CD4-positive, alpha-beta T cell treated with Interleukin-10 for 1 hour (primary cell): ENCODE results near the gene PSTPIP1.

Experiments used
- DNase-seq: peaks from one replicate; pipeline ENCODE4 v3.0.0-alpha.2; 2020

PSTPIP1 gene

DNA sequence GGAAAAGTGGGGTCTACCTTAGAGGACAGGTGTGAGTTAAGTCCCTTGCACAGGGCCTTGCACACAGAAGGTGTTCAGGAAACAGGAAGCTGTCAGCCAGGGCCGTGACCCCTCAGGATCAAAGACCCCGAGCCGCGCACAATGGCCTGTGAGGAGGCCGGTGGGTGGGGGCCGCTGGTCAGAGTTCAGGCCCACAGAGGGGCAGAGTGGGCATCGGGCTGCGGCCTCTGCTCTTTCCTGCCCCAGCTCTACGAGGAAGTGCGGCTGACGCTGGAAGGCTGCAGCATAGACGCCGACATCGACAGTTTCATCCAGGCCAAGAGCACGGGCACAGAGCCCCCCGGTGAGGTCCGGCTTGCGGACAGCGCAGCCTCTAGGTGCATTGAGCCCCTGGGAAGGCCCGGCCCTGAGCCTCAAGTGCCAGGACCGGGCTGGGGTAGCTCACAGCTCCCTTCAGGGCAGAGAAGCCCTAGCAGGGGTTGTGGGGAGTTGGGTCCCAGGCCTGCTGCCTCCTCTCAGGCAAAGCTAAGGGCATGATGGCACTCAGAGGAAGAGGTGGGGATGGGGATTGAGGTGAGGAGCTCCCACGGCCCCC, 37.2 kb downstream of the PSTPIP1 start:
- no peak for DNase-seq

DNA sequence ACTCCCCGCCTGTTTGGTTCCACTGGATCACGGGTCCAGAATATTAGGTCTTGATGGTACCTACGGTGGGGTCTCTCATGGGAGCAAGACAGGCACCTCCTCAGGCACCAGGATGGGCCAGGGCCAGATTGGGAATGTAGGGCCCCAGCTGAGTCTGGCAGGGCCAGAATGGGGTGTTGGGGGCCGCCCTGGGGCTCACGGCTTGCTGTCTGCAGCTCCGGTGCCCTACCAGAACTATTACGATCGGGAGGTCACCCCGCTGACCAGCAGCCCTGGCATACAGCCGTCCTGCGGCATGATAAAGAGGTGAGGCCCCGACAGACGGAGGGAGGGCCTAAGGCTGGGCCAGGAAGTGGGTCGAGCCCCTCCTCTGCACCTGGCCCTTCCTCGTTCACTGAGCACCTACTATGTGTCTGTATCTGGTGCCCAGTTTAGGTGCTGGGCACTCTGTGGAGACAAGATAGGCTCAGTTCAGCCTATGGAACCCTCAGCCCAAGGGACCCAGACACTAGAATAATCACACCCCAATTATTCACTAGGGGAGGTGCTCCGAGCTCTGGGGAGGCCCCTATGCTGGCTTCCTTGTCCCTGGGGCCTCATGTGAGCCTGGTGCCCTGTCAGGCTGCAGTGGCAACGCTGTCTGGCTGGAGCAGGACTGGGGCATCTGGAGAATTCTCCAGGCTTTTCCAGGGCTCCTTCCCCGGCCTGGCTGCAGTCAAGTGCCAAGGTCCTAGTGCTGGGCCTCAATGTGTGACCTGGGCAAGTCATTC, 37.9 kb downstream of the PSTPIP1 start:
- DNase-seq, result no peak

DNA sequence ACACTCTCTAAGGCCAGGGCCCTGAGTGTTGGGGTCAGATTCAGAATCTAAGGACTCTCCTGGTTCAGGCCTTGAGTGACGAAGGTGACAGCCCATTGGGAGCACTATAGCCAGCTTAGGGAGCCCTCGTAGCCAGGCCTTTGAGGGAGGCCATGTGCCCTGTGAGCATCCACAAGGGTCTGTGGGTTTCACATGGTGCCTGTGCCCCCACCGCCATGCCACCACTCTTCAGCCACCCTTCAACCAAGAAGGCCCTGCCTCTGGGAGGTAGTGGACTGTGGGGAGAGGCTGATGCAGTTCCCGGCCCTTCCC, 38.4 kb downstream of the PSTPIP1 start:
- DNase-seq, result no peak

DNA sequence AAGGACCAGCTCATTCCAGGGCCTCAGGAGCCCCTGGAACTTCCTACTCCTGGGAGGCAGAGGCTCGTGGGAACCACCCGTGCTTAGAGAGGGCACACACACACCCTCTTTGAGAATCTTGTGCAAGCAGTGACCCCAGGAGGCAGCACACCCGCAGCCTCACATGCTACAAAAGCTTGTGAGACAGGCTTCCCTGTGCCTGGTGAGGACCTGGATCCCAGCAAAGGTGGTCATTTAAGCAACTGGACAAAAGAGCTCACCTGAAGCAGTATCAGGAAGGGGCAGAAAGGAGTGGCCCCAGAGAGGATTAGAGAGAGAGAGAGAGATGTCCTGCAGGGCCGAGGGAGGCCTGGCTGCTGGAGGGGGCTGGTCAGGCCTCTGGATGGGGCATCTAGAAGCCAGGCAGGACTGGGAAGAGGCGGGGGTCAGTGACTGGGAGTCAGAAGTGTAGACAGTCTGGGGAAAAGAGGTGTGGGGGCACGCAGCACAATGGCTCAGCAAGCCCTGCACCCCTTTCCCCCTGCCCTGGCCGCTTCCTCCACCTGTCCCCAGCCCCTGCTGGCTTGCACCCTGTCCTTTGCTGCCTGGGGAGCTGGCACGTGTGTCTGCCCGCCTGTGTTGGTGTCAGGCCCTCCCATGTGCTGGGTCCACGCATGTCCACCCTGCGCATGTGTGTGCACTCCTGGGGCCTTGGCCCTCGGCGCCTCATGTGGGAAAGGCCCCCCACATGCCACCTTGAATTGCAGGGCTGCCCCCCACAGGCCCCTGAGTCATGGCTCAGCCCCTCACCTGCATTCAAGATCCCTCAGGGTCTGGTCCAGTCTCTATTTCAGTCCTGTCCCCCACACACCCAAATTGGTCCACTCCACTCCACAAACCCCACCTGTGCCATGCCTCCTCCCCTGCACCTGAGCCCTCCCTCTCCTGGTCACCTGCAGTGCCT, 39.1 kb downstream of the PSTPIP1 start:
- DNase-seq, result no peak

DNA sequence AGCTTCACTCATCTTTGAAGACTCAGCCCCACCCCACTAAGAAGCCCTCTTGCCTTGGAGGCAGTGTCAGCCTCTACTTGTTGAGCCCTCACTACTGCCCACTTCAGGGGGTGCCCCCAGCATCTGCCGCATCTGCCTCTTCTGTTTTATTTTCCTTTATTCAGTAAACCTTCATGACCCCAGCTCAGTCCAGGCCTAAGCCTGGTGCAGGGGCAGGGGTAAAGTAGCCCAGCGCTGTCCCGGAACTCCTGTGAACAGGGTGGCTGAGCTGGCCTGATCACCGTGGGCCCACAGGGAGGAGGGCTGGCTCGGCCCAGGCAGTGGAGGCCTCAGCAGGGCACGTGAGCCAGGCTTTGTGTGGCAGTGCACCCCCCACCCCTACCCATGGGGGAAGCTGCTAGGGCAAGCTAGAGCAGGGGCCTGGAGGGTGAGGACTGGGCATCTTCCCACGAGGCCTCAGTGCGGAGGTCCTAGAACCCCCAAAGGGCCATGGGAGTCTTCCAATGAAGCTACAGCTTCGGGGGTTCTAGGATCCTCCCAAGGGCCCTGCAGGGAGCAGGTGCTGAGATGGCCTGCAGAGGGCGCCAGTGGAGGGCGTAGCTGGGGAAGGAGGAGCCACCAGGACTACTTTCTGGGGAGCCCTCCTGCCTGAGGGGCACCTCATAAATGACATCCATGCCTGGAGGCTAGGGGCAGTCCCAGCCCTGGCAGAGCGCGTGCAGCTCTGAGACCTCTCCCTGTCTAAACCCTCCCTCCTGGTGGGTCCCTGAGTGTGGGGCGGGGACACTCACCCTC, 40.0 kb downstream of the PSTPIP1 start:
- no peak for DNase-seq

DNA sequence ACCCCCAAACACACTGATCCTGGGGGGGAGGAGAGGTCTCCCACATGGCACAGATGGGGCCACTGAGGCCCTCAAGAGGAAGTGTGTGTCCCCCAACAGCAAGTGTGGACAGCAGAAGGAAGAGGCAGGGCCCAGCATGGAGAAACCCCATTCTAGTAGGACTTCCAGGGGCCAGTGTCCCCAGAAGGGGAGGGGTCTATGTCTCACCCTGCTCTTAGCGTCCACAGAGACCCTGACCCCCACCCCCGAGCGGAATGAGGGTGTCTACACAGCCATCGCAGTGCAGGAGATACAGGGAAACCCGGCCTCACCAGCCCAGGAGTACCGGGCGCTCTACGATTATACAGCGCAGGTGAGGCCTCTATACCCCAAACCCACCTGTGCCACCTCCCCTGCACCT, 40.7 kb downstream of the PSTPIP1 start:
- DNase-seq, result no peak

DNA sequence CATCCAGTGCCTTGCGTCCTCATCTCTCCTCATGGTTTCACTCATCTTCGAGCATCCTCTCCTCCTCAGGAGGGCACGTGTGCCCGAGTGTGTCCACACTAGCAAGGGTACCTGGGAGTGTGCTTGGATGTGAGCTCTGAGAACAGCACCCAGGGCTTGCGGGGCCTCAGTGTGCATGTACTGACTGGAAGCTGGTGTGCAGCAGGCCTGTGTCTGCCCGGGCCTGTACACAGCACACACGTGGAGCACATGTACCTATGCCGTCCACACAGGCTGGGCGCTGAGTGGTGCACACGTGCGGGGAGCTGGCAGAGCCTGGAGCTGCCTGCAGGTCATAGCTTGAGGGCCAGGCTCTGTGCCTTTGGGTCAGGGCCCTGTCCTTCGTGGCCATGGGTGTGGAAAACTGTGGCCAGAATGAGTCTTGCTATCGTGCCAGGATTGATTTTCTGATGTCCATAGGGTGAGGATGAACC, 41.1 kb downstream of the PSTPIP1 start:
- no peak for DNase-seq

DNA sequence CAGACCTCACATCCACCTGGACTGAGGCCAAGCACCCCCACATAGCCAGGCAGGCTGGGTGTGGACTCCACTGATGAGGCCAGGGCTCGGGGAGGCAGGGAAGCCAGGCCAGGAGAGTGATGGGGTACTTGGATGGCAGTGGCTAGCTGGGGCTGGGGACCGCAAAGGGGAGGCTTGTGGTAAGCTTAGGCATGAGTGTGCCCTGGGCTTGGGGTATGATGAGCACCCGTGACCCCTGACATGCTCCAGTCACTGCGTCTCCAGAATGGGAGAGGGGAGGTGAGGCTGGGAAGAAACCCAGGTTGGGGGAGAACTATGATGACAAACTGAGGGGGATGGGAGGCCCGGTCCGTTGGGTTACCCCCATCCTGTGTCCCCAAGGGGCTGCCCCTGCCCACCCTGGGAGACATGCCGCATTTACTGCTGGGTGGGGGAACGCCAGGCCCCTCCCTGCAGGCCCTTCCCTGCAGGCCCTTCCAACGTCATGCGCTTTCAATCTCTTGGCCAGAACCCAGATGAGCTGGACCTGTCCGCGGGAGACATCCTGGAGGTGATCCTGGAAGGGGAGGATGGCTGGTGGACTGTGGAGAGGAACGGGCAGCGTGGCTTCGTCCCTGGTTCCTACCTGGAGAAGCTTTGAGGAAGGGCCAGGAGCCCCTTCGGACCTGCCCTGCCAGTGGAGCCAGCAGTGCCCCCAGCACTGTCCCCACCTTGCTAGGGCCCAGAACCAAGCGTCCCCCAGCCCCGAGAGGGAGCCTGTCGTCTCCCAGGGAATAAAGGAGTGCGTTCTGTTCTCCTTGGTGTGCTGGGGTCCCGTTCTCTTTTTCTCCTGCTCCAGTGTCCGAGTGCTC, 41.8 kb downstream of the PSTPIP1 start:
- no peak for DNase-seq

DNA sequence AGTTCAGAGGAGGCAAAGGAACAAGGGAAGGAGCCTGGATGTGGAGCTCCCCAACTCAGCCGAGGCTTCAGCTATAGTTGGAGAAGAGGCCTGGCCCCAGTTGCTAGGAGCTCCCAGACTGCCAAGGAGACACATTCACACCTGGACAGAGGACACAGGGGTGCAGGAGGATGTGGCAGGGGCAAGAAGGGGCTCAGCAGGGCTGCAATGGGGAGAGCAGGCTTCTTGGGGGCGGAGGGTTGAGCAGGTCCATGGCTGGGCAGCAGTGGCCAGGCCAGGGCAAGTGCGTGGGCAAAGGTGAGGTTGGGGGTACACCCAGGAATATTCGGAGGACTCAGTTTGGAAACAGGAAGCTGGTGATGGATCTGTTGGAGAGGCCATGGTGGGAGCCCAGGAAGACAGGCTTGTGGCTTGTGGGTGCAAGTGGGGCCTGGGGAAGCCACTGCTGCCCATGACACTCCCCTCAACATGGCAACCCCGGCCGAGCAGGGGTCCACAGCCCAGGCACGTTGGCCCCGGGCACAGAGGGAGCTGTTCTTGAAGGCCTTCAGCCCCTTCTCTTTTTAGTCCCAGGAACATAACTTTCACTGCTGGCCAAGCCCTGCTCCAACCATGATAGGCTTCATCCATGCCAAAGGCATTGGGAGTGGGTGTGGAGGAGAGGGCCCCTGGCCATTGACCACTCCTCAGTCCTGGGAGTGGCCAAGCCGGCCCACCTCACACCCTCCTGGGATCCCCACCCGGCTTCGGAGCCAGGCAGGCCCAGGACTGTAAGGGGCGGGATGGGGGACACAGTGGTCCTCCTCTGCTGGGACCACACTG, 42.7 kb downstream of the PSTPIP1 start:
- DNase-seq, result no peak

DNA sequence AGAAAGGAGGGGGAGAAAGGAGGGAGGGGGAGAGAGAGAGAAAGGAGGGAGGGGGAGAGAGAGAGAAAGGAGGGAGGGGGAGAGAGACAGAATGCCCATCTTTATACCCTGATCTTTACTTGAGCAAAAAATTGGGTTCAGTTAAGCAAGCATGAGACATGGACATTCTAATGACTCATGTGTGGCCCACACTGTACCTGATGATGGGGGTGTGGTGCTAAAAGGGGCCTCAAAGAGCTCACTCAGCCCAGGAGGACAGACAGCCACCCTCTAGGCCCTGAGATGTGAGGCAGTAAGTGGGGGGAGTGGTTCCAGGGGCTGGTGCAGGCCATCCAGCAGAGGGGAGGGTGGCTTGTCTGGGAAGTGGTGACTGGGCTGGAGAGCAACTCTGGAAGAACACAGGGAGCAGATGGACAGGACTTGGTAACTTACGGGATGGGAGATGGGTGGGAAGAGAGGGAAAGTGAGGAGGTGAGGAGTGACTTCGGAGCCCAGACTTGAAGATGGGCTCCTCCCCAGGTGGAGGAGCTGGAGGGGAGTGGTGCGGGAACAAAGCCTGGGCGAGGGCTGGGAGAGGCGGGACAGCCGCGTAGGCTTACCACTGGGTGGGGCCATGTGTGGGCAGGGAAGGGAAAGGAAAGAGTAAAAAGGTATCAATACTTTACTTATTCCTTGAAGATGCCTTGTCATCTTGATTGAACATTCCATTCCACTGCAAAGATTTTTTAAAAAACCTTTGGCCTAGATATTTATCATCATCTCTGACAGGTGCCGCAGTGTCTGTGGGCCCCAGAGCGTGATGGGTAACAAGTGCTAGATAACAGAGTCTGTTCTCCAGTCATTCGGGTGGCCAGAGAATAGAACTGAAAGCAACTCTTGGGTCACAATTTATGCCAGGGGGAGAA, 43.6 kb downstream of the PSTPIP1 start:
- no peak for DNase-seq

DNA sequence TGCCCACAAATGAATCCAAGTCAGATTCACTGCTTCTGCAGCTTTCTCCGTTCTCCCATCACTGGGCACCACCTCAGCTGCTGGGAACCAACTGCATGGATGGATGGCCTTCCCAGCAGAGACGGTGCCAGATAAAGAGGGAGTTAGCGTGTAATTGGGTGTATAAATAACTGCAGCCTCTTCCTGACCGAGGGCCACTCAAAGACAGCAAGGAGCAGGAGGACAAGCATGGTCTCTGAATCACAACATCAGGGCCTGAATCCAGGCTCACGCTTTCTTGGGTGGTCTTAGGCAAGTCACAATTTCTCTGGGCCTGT, 44.2 kb downstream of the PSTPIP1 start:
- DNase-seq, result no peak

DNA sequence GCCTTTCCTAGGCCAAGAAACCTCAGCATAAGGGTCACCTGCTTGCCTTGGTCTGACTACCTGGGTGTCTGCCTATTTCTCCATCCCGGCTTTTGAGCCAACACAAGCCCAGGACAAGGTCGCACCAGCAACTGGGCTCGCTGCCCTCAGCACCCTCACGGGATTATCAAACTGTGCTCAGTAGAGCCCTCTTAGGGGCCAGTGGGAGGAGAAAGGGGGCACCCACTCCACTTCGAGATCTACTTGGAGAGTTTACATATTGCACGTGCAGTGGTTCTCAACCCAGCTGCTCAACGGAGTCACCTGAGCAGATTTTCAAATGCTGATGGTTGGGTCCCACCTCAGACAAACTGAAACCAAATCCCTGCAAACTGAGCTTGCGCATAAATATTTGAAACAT, 44.9 kb downstream of the PSTPIP1 start:
- DNase-seq, result no peak

DNA sequence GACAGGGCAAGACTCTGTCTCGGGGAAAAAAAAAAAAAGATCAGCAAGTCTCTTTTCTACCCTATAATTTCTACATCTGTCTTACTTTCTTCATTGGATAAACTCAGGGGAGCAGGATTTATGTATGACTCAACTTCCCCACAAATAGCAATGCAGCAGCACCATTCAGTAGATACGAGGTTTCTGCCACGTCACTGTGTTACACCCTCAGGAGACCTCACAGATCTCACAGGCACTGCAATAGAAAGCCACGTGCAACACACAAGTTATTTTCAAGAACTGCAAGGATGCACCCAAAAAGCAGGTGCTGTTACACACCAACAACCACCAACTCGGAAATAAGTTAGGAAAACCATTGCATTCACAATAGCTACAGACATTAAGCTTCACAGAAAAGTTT, 45.7 kb downstream of the PSTPIP1 start:
- DNase-seq, result no peak

DNA sequence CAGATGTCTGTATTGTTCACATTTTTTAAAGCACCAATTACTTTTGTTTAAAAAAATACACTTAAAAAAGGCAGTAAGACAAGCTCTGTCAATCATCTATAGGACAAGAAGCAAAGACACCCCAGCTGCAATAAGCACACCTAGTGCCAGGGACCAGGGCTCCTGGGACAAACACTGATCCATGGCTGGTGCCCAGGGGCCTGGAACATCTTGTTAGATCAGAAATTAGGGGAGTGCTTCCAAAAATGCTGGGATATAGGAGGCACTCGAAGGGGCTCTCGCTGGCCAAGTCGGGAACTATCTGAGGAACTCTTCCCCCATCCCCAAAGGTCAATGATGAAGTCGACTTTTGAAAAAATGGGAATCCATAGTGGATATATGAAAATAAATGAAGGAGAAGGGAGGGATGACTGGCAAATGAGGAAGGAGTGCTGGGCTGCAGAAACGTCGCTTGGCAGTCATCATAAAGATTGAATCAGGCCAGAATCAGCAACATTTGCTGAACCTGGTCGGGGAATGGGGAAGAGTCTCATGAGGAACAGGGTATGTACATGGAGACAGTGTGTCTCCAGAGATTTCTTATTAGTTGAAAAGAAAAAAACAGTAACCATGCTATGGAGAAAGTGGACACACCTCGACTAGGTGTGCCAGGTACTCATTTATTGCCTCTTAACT, 47.5 kb downstream of the PSTPIP1 start:
- no peak for DNase-seq

DNA sequence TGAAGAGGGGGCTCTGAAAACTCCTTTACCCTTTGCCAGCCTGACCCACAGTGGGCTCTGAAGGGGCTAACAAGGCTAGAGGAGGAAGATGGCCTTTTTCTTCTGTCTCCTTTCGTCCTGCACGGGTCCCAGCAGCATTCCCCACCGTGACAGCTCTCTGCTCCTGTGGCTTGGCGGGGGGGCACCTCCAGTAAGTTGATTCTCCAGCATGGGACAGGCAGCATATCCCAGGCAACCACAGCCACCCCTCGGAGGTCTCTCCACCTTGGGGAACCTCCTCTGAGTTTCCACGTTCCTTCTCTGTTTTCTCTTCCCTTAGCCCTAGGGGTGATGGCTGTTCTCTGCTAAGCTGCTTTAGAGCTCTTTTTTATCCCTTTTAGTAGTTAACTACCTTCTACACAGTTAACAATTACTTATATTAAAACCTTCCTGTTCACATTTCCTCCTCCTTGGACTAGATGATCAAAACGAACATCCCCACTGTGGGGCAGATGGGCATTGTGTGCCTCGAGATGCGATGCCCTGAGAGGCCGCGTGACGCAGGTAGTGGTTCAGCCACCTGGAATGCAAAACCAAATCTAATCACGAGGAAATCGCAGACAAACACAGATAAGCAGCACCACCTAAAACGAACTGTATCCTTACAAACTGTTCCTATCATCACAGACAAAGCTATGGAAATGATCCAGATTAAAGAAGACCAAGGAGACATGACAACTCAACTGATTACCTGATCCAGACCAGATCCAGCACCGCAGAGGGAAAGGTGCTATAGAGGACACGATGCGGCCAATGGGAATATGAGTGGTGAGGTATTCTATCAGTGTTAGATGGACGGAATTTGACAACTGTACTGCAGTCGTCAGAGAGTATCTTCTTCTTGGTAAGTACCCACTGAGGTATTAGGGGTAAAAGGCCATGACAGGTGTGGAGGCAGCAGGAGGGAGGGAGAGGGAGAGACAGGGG, 48.3 kb downstream of the PSTPIP1 start:
- no peak for DNase-seq

DNA sequence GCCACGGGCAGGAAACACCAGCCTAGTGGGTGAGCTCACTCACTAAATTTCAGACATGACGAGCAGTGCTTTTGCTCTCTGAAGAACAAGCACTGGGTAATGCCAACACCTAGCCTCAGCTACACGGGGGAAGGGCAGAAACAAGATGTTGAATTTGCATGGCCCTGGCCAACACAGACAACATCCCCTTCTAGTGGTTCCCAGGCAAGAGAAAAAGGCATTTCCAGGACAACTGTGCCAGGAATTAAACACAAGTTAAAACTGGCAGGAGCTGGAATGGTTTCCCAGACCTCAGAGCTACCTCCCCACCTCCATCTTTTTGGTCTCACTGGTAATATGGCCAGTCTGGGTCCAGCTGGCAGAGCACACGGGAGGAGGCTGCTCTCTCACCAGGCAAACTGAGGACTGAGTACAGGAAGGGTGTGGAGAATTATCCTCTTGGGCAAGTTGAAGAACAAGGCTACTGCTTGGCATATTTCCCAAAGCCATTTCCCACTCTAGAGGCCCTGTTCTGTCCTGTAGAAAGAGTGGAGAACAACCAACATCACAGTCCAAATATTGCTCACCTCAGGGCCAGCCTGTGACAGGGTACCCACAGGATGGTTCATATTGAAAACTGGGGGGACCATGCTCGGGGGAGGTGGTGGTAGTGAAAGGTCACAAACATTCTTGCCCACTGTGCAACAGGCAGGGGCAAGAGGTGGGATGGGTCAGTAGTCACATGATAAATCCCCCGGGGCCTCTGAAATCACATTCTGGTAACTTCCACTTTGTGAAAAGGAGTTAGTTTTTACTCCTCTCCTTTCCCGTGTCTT, 49.5 kb downstream of the PSTPIP1 start:
- DNase-seq, result no peak

DNA sequence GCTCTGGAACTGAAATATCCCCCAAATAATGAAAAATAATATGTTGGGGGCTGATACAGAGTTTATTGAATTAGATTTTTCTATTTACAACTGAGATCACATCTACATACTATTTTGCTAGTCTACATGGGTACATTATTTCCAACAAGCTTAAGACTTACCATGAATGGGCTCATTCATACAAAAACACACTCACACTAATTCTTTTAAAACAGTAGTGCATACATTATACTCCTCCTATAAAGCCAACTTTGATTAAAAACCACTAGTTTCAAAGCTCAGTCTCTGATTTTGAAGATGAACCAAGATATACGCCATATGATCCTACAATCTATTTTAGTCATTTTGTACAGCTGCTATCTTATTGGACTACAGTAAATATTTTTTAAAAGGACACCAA, 51.1 kb downstream of the PSTPIP1 start:
- no peak for DNase-seq
